Esophagus squamous epithelium (tissue), 5 donors: Measurements from ENCODE around the gene MGA. TPM values are rescaled to one million over a fixed set of nuclear protein-coding genes. Genes with fewer than 3 reads are reported as not detected.

Experiments used
- DNase-seq: peaks from one replicate; lab custom pipeline; 2025; lab: John Stamatoyannopoulos, UW
- H3K27ac ChIP-seq, 4 donors: fragments of 200-600 bp; sonication (generic); one replicate each; pipeline ENCODE4 v1.5.1; 2016 to 2019; ENCODE audit warnings: mild to moderate bottlenecking in 1 of 4
- H3K27me3 ChIP-seq, 4 donors: fragments of 200-600 bp; sonication (generic); 1 replicate in 3 of 4; 2 replicates in 1 of 4; pipeline versions ENCODE4 v1.5.1 to v1.6.0; 2017 to 2021; ENCODE audit warnings: antibody characterized with exemption in 1 of 4
- H3K36me3 ChIP-seq, 3 donors: fragments of 200-600 bp; sonication (generic); one replicate each; pipeline ENCODE4 v1.5.1; 2016 to 2019
- H3K4me1 ChIP-seq, 3 donors: fragments of 200-600 bp; sonication (generic); one replicate each; pipeline ENCODE4 v1.5.1; 2017 to 2019
- H3K4me3 ChIP-seq, 4 donors: fragments of 200-600 bp; sonication (generic); 1 replicate in 3 of 4; 2 replicates in 1 of 4; pipeline ENCODE4 v1.5.1; 2016 to 2019; ENCODE audit warnings: mild to moderate bottlenecking in 2 of 4, moderate library complexity in 1 of 4
- H3K9me3 ChIP-seq, 3 donors: fragments of 200-600 bp; sonication (generic); one replicate each; pipeline ENCODE4 v1.5.1; 2016 to 2019
- POLR2A ChIP-seq, 4 donors: fragments of 450-650 bp; IDR thresholded peaks; one replicate each; pipeline ENCODE4 v1.6.1; 2017; ENCODE audit warnings: antibody characterized with exemption in 4 of 4, mild to moderate bottlenecking in 4 of 4, moderate library complexity in 3 of 4
- WGBS, 2 donors: methylation state at CpG; one replicate each; pipeline ENCODE4 v1.1.5; 2018; 5-methylcytosine and 5-hydroxymethylcytosine counted together
- intact Hi-C: fragments of 100-400 bp; cut with DNase I; formaldehyde crosslinking; loops from one replicate; pipeline ENCODE4 v1.15.0; 2022
- total RNA-seq, 4 donors: library from RNA; depleted of rRNA; stranded (reverse); fragments of >200 nt; gene quantifications; one replicate each; pipeline ENCODE4 v1.1.0, GENCODE V29; 2016
- TF ChIP-seq, protein P1 (sequence below), 6 experiments: fragments of 450-650 bp in 4 of 6; fragments of 200-600 bp in 2 of 6; sonication (generic) in 2 of 6; IDR thresholded peaks; one replicate each; pipeline ENCODE4 v1.5.1; 2016 to 2019; ENCODE audit warnings: antibody characterized with exemption in 6 of 6, mild to moderate bottlenecking in 4 of 6, moderate library complexity in 4 of 6
- donor health status: DM: yes; HTN: yes; CAD: no.

MGA gene
- total RNA-seq, 4 donors from 2014 or later, result 12.9 to 37.4 (median 15.1) TPM

DNA sequence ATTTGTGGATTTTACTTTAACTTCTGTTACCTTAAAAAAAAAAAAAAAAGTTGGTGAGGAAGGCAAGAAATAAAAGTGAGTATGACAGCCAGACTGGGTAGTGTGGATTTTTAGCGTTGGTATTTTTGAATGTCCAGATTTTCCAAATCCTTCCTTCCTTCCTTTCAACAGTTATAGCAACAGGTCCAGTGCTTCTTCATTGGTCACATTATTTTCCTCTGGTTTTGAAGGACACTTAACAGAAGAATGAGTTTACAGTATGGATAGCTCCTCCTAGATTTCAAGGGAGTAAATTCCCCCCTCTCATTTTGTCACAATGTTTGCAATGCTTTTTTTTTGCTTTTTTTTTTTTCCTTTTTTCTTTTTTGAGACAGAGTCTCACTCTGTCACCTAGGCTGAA, 120.5 kb downstream of the MGA start:
- peak overlapping the region; percentile 64 to 91 (median 76) for H3K27ac ChIP-seq
- 17 to 22% methylated on average over 1 of the region's 1 CpG for WGBS, 2 donors
- TF ChIP-seq, protein P1, sequence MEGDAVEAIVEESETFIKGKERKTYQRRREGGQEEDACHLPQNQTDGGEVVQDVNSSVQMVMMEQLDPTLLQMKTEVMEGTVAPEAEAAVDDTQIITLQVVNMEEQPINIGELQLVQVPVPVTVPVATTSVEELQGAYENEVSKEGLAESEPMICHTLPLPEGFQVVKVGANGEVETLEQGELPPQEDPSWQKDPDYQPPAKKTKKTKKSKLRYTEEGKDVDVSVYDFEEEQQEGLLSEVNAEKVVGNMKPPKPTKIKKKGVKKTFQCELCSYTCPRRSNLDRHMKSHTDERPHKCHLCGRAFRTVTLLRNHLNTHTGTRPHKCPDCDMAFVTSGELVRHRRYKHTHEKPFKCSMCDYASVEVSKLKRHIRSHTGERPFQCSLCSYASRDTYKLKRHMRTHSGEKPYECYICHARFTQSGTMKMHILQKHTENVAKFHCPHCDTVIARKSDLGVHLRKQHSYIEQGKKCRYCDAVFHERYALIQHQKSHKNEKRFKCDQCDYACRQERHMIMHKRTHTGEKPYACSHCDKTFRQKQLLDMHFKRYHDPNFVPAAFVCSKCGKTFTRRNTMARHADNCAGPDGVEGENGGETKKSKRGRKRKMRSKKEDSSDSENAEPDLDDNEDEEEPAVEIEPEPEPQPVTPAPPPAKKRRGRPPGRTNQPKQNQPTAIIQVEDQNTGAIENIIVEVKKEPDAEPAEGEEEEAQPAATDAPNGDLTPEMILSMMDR (IDR thresholded peaks at IDR 0.05), result no peak
- TF ChIP-seq POLR2A (IDR thresholded peaks at IDR 0.05), result no peak
- intact Hi-C loops, result no loop called here
- DNase-seq, result no peak
- H3K9me3 ChIP-seq, result no peaks in the 10 kb centered on the region
- H3K36me3 ChIP-seq, result no peaks in the 10 kb centered on the region
- no peaks in the 10 kb centered on the region for H3K27me3 ChIP-seq
- no peak overlapping the region for H3K4me3 ChIP-seq
- peaks cover 23 to 85% (median 54%) of the 10 kb centered on the region in 3 donors for H3K4me1 ChIP-seq

DNA sequence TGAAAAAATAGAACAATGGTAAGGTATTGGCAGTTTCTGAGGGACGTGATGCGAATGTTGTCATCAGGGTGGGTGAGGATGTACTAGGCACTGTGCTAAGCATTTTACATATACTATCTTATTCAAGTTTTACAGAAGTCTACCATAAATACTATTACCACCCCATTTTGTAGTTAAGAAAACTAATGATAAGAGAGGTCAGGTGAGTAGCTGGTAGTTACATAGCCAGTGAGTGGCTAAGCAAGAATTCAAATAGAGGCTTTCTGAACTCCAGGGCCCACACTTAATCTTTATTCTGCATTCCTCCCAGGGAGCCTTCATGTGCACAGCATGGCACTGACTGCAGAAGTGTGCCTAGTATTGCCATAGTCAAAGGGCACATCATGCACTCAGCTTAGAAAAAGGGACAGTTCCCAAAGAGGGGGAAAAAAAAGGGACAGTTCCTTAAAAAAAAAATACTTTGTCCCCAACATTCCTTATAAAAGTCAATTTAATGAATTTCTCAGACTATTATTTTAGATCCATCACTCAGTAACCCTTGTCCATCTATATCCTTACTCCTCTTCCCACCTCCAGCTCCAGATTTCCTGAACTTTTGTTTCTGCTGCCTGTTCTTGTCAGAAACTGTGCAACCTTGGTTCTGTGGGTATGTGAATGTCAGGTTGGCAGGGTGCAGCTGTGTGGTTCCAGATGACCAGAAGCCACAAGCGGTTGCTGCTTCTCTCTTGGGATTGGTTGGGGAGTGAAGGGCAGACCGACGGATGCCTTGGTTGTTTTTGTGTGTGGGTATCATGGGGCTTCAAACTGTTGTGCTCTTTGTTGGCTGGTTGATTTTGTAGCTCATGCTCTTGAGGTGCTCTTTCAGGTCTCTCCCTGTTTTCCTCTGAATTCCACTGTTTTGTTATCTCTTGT, 122.4 kb downstream of the MGA start:
- peaks cover 5 to 75% (median 44%) of the 10 kb centered on the region in 3 donors for H3K4me1 ChIP-seq
- no peaks in the 10 kb centered on the region for H3K36me3 ChIP-seq
- intact Hi-C loops, result no loop called here
- no peak overlapping the region for H3K4me3 ChIP-seq
- H3K27ac ChIP-seq, result peak overlapping the region in 2 of 4 donors; percentile 64 to 66
- no peaks in the 10 kb centered on the region for H3K27me3 ChIP-seq
- no peak for DNase-seq
- TF ChIP-seq POLR2A (IDR thresholded peaks at IDR 0.05), result no peak
- TF ChIP-seq, protein P1 (IDR thresholded peaks at IDR 0.05), result no peak
- 79% methylated on average over 5 of the region's 5 CpGs for WGBS, 2 donors
- H3K9me3 ChIP-seq, result no peaks in the 10 kb centered on the region

DNA sequence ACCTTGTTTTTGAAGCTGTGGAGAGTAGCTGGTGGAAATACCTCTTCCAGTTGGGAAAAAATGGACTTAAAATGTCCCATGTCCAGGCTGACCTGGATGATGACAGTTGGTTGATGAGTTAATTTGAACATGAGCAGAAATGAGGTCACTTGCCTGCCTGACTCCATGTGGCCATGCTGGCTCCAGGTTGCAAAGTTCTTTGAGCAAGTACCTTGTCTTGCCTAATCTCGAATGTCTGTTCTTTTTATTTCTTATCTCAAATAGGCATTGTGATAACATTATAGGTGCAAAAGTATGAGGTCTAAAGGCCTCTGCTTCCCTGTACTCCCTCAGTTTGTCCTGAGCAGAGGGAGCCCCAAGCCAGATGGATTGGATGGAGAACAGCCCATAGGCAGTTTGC, 123.1 kb downstream of the MGA start:
- Histone ChIP-seq H3K27me3 (no peaks in the 10 kb centered on the region), H3K36me3 (no peaks in the 10 kb centered on the region), H3K9me3 (no peaks in the 10 kb centered on the region), H3K4me1 (peaks cover 3 to 75% (median 45%) of the 10 kb centered on the region in 3 donors), H3K4me3 (peak overlapping the region in 1 of 4 donors; percentile 22), H3K27ac (peak overlapping the region; percentile 49 to 66 (median 58))
- DNase-seq, result no peak
- WGBS, 2 donors, result 17 to 45% methylated on average over 1 of the region's 1 CpG
- intact Hi-C loops, result no loop called here
- no peak for TF ChIP-seq POLR2A (IDR thresholded peaks at IDR 0.05)
- TF ChIP-seq, protein P1 (IDR thresholded peaks at IDR 0.05), result no peak

DNA sequence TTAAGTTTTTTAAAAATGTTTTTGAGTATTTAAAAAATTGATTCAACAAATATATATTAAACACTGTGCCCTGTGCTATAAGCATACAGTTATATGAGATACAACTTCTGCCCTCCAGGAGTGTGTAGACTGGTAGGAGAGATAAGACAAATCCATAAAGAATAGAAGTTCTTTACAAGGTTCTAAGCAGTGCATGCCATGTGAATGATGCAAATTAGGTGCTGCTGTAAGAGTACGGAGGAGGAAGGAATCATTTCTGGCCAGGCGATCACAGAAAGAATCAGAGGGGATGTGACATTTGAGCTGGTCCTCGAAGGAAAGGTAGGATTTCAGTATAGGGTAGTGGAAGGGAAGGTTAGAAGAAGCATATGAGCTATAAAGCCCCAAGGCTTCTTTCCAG, 128.1 kb downstream of the MGA start:
- DNase-seq, result no peak
- TF ChIP-seq, protein P1 (IDR thresholded peaks at IDR 0.05), result no peak
- TF ChIP-seq POLR2A (IDR thresholded peaks at IDR 0.05), result no peak
- Histone ChIP-seq H3K4me1 (peaks cover 26 to 78% (median 46%) of the 10 kb centered on the region in 3 donors), H3K36me3 (no peaks in the 10 kb centered on the region), H3K4me3 (no peak overlapping the region), H3K27ac (no peak overlapping the region), H3K27me3 (no peaks in the 10 kb centered on the region), H3K9me3 (no peaks in the 10 kb centered on the region)
- intact Hi-C loops, result no loop called here
- WGBS, 2 donors, result 35 to 48% methylated on average over 3 of the region's 3 CpGs

DNA sequence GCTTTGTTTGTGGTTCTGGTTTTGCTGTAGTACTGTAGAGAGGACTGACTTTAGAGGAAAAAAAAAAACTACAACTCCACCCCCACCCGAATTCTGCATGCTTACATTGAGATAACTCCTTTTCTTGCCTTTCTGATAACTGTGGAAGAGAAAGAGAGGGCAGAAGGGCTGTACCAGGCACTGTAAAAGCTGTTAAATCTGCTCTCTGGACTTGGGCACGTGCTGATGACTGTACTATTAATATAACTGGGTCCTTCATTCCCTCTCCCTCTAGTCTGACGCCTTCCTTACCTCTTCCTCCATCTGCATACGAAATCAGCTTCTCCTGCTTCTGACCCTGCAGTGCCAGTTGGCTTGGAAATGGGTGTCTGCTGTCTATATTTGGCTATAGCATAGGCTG, 129.0 kb downstream of the MGA start:
- intact Hi-C loops, result no loop called here
- TF ChIP-seq, protein P1 (IDR thresholded peaks at IDR 0.05), result no peak
- no peak for TF ChIP-seq POLR2A (IDR thresholded peaks at IDR 0.05)
- no peaks in the 10 kb centered on the region for H3K27me3 ChIP-seq
- H3K27ac ChIP-seq, result peak overlapping the region in 2 of 4 donors; percentile 22 to 42
- 43 to 59% methylated on average over 4 of the region's 4 CpGs for WGBS, 2 donors
- H3K9me3 ChIP-seq, result no peaks in the 10 kb centered on the region
- H3K36me3 ChIP-seq, result no peaks in the 10 kb centered on the region
- no peak overlapping the region for H3K4me3 ChIP-seq
- DNase-seq, result no peak
- peaks cover 26 to 78% (median 53%) of the 10 kb centered on the region in 3 donors for H3K4me1 ChIP-seq
